Astrocyte of the hippocampus (primary cell): ENCODE measurements around the gene MORF4L2.
"Not testable (repeated sequence)": the region's sequence is repeated elsewhere in the genome, so short reads cannot be mapped to it uniquely, and the experiment has no call there.

Experiments used
- DNase-seq: peaks from one replicate; pipeline ENCODE4 v3.0.0; 2011; ENCODE audit warnings: low read depth, low spot score

MORF4L2 gene

DNA sequence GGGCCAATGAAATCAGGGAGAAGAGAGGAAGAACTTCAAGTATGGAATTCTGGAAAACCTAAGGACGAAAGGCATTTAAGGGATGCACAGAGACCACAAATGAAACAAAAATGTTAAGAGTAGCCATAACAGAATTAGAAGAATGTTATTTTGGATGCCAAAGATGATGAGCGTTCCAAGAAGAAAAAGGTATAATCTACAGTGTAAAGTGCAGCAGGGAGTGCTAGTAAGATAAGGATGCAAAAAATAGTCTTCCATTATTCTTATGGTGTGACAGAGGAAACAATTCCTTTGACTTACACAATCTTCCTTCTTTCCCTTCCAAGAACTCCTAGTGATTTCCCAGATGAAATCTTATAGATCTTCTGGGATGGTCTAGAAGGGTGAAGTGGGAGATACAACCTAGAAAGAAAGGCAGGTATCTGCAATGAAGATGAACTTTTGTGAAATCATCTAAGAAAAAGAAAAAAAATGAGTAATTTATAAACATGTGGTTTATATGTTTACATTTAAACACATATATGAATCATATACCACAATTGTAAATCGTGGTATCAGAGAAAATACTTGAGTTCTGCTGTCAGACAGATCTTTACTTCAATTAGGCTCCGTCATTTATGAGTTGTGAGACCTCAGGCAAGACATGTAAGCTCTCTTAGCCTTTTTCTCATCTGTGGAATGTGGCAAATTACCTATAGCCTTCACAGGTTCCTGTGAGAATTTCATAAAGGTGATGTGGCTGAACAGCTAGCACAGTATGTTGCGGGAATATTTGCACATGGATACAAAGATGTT, 8.1 kb downstream of the MORF4L2 start:
- peak; percentile 47 for DNase-seq

GRCh38 chrX:103674531-103675454, 11.7 kb downstream of the MORF4L2 start:
- DNase-seq: no peak

DNA sequence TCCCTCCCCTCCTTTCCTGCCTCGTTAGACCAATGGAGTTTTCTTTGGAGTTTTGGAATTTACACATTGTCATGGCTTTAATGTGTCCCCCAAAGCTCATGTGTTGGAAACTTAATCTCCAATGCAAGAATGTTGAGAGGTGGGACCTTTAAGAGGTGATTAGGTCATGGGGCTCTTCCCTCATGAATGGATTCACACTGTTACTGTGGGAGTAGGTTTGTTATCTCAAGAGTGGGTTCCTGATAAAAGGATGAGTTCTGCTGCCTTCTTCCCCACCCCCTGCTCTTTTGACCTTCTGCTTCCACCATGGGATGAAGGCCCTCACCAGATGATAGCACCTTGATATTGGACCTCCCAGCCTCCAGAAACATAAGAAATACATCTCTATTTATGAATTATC, 16.8 kb downstream of the MORF4L2 start:
- no peak for DNase-seq

GRCh38 chrX:103666202-103667107, 20.0 kb downstream of the MORF4L2 start:
- no peak for DNase-seq

GRCh38 chrX:103663981-103664762, 22.3 kb downstream of the MORF4L2 start:
- DNase-seq: no peak

GRCh38 chrX:103659460-103659859, 27.0 kb downstream of the MORF4L2 start:
- not testable (repeated sequence) for DNase-seq

DNA sequence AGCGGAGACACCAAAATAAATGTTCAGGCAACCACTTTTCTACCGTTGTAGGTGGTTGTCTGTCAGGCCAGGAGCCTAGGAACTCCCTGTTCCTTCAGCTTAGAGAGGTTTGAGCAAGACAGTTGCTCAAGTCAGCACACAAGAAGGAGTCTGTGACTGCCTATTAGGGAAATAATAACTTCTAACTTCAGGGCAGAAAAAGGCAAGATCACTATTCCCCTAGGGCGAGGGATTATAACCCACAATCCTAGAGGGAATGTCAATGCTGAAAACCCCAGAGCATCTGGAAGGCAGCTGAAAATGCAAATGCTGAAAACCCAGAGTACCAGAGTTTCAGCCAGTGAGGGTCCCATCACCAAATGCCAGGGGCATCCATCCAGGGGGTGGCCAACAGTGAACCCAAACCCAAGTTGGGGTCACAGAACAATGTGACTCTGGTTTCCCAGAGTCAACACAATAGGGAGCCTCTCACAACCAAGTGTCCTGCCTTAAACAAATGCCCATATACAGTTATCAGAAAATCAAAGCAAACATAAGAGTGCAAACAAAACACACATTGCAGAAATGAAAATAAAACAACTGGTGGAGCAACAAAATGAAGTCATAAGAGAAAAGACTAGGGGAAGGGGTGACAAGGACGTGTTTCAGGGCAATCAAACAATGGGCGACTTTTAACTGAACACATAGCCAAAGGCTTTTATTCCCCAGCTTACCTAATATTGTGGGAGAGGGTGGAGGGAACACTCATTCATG, 27.6 kb downstream of the MORF4L2 start:
- DNase-seq: no peak

DNA sequence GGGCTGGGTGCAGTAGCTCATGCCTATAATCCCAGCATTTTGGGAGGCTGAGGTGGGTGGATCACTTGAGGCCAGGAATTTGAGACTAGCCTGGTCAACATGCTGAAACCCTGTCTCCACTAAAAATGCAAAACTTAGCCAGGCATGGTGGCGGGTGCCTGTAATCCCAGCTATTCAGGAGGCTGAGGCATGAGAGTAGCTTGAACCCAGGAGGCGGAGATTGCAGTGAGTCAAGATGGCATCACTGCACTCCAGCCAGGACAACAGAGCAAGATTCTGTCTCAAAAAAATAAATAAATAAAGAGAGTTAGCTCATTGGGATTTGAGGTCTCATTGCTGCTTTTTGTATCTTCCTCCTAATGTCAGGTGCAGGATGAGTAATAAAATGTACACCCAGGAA, 29.4 kb downstream of the MORF4L2 start:
- not testable (repeated sequence) for DNase-seq

DNA sequence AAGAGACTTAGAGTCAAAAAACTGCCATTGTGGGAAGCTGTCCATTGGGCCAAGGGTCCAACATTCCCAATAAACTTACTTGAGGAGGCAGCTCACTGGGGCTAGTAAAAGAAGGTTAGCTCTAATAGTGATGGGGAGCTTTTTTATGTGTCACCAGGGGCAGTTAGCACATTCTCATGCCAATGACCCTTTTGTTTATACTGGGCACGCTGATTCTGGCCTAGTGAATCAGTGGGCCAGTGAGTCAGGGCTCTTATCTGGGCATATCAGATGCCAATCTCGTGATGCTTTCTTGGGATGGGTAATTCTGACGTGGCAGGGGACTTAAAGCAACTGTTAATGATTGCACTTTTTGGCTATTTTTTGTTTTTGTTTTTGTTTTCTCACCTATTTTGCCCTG, 29.9 kb downstream of the MORF4L2 start:
- peak; percentile 57 for DNase-seq

- DNase-seq: not testable (repeated sequence)
These were observed 31.1 kb downstream of the MORF4L2 start for GRCh38 chrX:103655230-103656000.

DNA sequence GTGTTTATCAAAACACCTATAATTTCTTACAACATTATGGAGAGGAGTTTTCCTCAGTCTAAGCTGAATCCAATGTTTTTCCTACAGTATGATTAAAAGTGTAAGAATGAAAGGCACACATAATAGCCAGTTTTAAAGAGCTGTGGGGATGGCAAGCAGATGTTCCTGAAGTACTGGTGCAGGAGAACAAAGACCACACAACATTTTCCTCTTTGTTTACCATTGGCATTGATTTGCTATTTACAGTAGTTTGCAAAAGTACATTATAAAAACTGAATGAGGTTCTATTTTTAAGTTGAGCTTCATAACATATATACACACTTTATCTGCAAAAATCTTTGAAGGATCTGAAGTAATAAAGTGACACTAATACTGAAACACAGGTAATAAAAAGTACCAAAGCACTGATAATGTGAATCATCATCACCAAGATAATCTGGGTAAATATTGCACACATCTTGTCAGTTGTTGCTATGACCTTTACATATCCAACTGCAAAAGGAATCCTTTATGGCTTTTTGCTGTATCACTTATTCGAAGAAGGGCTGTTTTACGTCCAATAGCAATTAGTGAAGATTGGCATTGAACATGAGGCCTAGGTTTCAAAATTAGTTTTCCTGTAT, 35.2 kb downstream of the MORF4L2 start:
- DNase-seq: no peak

- no peak for DNase-seq
These were observed 38.9 kb downstream of the MORF4L2 start for GRCh38 chrX:103647630-103648029.

DNA sequence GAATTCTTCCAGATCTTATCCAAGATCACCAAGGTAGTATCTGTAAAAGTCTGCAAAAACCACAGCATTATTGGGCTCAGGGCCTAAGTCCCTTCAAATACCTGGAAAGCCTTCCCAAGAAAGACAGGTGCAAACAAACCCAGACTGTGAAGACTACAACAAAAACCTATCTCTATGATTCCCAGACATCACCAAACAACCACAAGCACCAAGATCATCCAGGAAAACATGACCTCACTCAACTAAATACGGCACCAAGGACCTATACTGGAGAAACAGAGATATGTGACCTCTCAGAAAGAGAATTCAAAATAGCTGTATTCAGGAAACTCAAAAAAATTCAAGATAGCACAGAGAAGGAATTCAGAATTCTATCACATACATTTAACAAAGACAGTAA, 42.4 kb downstream of the MORF4L2 start:
- no peak for DNase-seq

DNA sequence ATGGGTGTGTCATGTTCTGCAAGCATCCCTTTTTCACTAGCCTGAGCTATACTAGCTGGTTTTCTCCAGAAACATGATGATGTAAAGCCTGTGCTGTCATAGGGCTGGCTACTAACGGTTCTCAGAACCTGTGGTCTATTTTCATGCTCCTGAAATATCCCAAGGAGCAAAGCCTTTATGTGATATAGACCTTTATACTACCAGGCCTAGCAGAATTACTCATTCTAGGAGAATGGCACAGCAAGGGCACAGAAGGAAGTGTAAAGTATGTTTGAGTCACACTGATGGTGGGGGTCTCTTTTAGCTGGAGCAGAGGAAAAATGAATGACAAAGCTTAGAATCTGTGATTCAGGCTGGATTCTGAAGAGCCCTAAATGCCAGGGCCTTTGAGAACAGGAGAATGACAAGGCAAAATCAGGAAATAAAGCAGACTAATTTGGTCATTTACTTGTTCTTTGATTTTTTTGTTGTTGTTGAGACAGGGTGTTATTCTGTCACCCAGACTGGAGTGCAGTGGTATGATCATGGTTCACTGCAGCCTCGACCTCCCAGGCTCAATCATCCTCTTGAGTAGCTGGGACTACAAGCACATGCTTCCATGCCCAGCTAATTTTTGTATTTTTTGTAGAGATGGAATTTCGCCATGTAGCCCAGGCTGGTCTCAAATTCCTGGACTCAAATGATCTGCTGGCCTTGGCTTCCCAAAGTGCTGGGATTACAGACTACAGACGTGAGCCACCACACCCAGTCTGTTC, 45.9 kb downstream of the MORF4L2 start:
- DNase-seq: peak; percentile 39

- peak; percentile 47 for DNase-seq
These were observed 47.8 kb downstream of the MORF4L2 start for GRCh38 chrX:103638479-103639346.

DNA sequence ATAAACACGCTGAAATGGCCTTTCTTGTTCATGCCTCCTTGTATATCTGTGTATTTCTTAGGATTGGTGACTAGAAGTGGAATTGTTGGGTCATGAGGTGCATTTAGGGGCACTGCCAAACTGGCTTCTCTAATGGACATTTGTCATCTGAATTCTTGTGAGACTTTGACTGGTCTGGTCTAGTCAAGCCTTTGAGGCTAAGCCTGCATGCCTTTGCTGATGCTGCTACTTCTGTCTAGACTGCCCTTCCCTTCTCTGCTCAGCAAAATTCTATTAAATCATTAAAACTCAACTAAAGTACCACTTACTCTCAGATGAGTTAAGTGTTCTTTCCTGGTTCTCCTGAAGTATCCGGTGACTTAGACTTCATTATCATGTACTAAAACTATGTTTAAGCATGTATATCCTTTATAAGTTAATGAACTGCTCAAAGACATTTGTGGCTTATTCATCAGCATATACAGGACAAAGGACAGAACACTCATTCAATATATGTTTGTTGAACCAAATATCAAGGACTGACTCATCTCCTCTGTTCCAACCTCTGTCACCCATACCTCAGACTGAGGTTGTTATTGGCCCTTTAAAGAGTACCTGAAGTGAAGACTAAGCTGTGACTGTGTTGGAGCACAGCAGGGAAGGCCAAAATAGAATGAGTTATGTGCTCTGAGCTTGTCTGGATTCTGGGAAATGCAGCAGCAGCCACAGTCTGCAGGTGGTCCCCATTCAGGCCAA, 48.7 kb downstream of the MORF4L2 start:
- peak; percentile 16 for DNase-seq
